Stimulated activated naive CD8-positive, alpha-beta T cell treated with anti-CD3 and anti-CD28 coated beads, Interleukin-15, Interleukin-2, amounts not matched to agents 100 U/mL and 50 U/mL, for 24 hours (primary cell): Measurements from ENCODE around the gene NAV3.
A peak's percentile ranks its signal among the peaks of the same experiment; 100 is the strongest.

ENCODE experiments used
- ATAC-seq: fragments of 150-1000 bp; cut with Tn5 transposase; one replicate; pipeline ENCODE4 v1.10.0; 2021
- DNase-seq: peaks from one replicate; pipeline ENCODE4 v3.0.0; 2021

The NAV3 gene

GRCh38 chr12:77993658-77994057, 163.0 kb downstream of the NAV3 start:
- no peak for ATAC-seq
- DNase-seq: no peak

- ATAC-seq: peak; percentile 63
Measured at GRCh38 chr12:77995436-77996167, 164.9 kb downstream of the NAV3 start.

DNA sequence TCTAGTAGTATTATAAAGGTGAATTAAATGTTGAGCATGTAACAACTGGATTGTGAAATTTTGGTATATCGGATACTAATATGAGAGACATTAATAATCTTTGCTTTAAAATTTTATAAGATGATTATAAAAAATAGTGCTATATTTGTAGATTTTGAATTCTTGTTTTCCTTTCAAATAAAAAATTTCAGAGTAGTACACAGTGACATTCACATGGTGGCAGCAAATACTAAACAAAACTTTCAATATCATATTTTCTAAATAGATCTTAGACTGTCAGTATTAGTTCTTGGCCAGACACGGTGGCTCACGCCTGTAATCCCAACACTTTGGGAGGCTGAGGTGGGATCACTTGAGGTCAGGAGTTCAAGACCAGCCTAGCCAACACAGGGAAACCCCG, 166.0 kb downstream of the NAV3 start:
- DNase-seq: no peak
- ATAC-seq: no peak

More at GRCh38 chr12:77995436-77996167, 164.9 kb downstream of the NAV3 start:
- DNase-seq: no peak

GRCh38 chr12:77998236-77998786, 167.6 kb downstream of the NAV3 start:
- ATAC-seq (no peak), DNase-seq (no peak)

DNA sequence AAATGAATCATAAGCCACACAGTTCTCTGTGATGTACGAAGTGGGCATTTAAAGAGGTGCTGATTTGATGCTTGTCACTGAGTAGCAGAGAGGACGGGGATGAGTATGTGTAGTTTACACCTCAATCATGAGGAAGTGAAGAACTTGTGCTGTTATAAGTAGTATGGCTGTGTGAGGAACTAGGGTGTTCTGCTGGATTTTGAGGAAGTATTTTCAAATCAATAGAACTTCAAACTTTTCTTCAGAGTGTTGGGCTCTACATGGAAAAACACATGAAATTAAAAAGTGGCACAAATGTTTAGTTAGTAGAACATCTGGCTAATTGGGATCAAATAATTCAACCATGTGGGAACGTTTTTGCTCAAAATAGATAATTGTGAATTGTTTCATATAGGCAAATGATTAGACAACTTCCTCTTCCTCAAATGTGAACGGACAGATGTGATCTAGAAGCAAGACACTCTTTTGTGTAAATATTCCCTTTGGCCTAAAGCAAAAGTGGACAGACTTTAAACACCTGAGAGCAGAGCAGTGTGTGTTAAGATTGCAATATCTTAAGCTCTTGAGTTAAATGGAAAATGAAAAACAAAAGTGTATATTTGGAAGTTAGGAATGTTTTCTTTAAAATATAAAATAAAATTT, 168.5 kb downstream of the NAV3 start:
- ATAC-seq: no peak
- DNase-seq: no peak

- no peak for ATAC-seq
- DNase-seq: no peak
Measured at GRCh38 chr12:78002878-78003277, 172.2 kb downstream of the NAV3 start.

DNA sequence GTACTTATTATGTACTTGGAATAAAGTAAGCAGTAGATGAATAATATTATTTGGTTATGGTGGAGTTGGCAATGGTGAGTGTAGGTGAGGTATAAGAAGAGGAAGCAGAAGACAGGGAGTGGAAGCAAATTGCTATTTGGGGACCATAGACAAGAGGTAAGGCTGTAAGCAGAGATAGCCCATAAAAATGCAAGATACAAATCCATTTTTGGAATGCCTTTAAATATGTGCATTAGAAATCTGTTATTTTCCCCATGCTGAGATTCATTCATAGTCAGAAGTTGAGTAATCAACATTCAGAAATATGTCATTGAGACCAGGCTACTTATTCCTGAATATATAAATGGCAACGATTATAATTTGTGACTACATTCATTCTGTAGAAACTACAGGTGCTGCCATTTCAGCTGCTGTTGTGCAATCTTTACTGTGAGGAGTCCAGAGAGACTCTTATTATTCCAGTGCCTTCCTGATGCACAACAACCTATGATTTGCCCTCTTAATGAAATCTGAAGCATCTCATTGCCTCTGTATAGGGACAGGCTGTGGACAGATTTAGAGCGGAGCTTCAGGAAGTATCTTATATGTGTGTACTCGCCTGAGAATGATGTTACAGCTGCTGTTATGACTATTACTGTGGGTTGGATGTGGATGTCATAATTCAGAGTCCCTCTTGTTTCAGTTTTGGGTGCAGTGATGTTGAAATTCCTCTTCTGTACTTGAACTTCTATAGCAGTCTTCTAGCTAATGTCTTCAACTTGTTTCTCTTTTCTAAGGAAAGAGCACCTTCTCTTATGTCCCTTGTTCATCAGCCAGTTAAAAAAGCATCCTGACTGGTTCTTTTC, 173.8 kb downstream of the NAV3 start:
- DNase-seq (no peak), ATAC-seq (no peak)

DNA sequence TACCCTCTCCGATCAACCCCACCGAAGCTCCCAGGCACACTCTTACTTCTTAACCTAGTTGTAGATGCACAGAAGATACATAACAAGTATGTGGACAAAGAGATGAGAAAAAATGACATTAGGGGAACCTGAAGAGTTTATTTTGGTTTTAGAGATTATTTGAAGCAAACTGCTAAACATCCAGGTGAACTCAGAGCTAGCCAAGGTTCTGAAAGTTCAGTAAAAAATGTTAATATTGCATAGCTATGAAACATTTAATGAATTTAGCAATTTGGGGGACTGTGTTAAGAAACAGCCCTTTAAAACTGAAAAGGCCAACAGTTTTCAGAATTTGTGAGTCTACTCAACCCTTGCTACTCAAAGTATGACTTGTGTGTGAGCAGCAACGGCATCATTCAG, 174.4 kb downstream of the NAV3 start:
- ATAC-seq: no peak
- no peak for DNase-seq

DNA sequence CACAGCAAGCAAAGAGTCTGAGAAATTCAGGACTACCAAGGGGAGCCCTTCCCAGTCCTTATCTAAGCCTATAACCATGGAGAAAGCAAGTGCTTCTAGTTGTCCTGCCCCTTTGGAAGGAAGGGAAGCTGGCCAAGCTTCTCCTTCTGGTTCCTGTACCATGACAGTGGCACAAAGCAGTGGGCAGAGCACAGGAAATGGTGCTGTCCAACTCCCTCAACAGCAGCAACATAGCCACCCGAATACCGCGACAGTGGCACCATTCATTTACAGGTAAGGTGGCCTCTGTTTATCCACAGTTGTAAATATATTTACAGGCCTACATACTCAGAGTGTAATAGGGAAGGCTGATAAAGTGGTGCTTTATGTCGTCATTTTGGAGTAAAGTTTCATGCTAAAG, 176.5 kb downstream of the NAV3 start:
- ATAC-seq: no peak
- DNase-seq: no peak

GRCh38 chr12:78009031-78009430, 178.3 kb downstream of the NAV3 start:
- no peak for DNase-seq
- no peak for ATAC-seq

GRCh38 chr12:78018171-78018910, 187.6 kb downstream of the NAV3 start:
- no peak for ATAC-seq

DNA sequence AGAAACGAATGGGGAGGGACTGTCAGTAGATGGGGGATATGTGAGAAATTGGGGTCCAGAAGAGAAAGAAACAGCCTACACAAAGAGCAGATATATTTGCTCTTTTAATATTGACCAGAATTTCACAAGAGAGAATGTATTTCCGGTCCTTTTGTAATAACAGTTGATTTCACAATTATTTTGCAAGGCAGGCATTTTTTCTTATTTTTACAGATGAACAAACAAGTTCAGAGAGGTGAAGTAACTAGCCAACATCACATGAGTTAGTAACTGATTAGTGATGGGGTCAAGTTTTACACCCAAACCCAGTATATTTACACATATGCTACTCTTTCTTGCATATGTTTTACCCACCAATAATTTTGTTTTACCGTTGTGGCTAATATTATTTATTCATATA, 188.2 kb downstream of the NAV3 start:
- DNase-seq: no peak
- ATAC-seq: no peak

More at GRCh38 chr12:78018171-78018910, 187.6 kb downstream of the NAV3 start:
- no peak for DNase-seq

- no peak for DNase-seq
- ATAC-seq: no peak
Measured at GRCh38 chr12:78028426-78028825, 197.7 kb downstream of the NAV3 start.

DNA sequence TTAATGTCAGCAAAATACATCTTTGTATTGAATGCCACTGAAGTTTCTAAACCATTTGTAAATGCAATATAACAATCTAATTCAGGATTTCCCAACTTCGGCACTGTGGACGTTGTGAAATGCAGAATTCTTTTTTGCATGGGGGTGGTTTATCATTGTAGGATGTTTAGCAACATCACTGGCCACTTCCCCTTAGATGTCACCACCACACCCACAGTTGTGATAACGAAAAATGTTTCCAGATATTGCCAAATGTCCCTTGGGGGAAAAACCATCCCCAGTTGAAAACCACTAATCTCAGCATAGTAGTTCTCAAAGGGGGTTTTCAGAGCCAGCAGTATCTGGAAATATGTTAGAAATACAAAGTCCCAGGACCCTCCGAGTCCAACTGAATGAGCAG, 203.3 kb downstream of the NAV3 start:
- ATAC-seq: no peak
- no peak for DNase-seq

GRCh38 chr12:78035901-78036606, 205.4 kb downstream of the NAV3 start:
- ATAC-seq (no peak), DNase-seq (no peak)

- ATAC-seq: no peak
Measured at GRCh38 chr12:78036874-78037273, 206.2 kb downstream of the NAV3 start.

GRCh38 chr12:78037707-78038106, 207.0 kb downstream of the NAV3 start:
- no peak for ATAC-seq
- no peak for DNase-seq

More at GRCh38 chr12:78036874-78037273, 206.2 kb downstream of the NAV3 start:
- no peak for DNase-seq

- ATAC-seq (no peak), DNase-seq (no peak)
Measured at GRCh38 chr12:78038541-78038940, 207.8 kb downstream of the NAV3 start.

DNA sequence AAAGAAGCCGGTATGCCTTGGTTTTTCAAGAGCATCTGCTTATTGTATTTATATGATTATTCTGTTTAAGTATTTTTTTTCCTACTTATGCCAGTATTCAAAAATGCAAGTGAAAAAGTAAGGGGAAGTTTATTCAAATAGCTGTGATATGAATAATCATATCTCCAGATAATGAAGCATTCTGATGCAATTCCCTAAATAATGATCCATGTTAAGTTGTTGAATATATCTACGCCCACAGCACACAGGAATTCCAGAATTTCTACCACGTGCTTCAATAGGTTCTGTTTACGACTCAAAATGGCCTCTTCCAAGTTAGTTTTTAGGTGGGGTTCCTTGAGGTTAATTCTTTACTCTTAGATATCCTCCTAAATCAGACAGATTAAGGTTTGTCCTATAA, 208.3 kb downstream of the NAV3 start:
- no peak for DNase-seq

GRCh38 chr12:78040111-78040510, 209.4 kb downstream of the NAV3 start:
- ATAC-seq (no peak), DNase-seq (no peak)

More for the DNA sequence above, 208.3 kb downstream of the NAV3 start:
- ATAC-seq: no peak

- ATAC-seq (no peak), DNase-seq (no peak)
Measured at GRCh38 chr12:78050790-78051189, 220.1 kb downstream of the NAV3 start.
